Measurements from ENCODE around the gene GPATCH3. TPM values are rescaled to one million over a fixed set of nuclear protein-coding genes. Genes with fewer than 3 reads are reported as not detected.

GPATCH3 gene
- total and polyA plus RNA-seq, 10 donors: 13.3 to 25.8 (median 17.5) TPM

DNA sequence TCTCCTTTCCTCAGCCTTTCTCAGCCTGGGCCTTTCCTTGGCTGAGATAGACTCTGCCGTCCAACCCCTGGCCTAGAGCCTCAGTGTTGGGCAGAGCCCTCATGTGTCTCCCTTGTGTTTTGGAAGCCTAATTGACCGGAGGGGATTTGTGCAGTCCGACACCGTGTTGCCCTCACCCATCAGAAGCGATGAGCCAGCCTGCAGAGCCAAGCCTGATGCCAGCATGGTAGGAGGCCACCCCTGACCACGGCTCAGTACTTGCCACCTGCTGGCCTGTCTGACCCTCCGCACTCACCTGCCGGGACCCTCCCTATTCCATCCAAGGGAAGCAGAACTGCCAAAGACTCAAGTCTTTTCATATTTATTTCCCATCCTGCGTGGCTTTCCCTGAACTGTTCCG, 46.7 kb downstream of the GPATCH3 start:
- DNase-seq: no peak
- Histone ChIP-seq H3K36me3 (peaks cover 0 to 100% (median 88%) of the 10 kb centered on the region in 6 donors), H3K27me3 (replicated peaks in 1 of 7) (no peaks in the 10 kb centered on the region), H3K4me3 (no peak overlapping the region), H3K27ac (no peak overlapping the region), H3K4me1 (peaks cover 0 to 21% (median 2%) of the 10 kb centered on the region in 6 donors), H3K9me3 (no peaks in the 10 kb centered on the region)
- intact Hi-C loops (cut with DNase I; ENCODE audit: low total_unique reads): no loop called here
- WGBS, 5 donors: 95 to 98% (median 98%) methylated on average over 10 of the region's 10 CpGs
- TF ChIP-seq POLR2AphosphoS5 (IDR thresholded peaks at IDR 0.05) (peak in 1 of 3 donors; percentile 29), POLR2A (IDR thresholded peaks at IDR 0.05) (no peak)

- Histone ChIP-seq H3K36me3 (peaks cover 0 to 100% (median 91%) of the 10 kb centered on the region in 6 donors), H3K27ac (no peak overlapping the region), H3K9me3 (no peaks in the 10 kb centered on the region), H3K4me1 (peaks cover 0 to 21% (median 2%) of the 10 kb centered on the region in 6 donors), H3K27me3 (replicated peaks in 1 of 7) (no peaks in the 10 kb centered on the region), H3K4me3 (no peak overlapping the region)
- peak; percentile 91 for DNase-seq
- WGBS, 5 donors: 15 to 32% (median 31%) methylated on average over 3 of the region's 3 CpGs
- TF ChIP-seq POLR2AphosphoS5 (IDR thresholded peaks at IDR 0.05) (peak in 2 of 3 donors; percentile 23 to 58), POLR2A (IDR thresholded peaks at IDR 0.05) (no peak)
- TF ChIP-seq, protein P1, sequence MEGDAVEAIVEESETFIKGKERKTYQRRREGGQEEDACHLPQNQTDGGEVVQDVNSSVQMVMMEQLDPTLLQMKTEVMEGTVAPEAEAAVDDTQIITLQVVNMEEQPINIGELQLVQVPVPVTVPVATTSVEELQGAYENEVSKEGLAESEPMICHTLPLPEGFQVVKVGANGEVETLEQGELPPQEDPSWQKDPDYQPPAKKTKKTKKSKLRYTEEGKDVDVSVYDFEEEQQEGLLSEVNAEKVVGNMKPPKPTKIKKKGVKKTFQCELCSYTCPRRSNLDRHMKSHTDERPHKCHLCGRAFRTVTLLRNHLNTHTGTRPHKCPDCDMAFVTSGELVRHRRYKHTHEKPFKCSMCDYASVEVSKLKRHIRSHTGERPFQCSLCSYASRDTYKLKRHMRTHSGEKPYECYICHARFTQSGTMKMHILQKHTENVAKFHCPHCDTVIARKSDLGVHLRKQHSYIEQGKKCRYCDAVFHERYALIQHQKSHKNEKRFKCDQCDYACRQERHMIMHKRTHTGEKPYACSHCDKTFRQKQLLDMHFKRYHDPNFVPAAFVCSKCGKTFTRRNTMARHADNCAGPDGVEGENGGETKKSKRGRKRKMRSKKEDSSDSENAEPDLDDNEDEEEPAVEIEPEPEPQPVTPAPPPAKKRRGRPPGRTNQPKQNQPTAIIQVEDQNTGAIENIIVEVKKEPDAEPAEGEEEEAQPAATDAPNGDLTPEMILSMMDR (IDR thresholded peaks at IDR 0.05 in 8 of 11, conservative IDR thresholded peaks at IDR 0.05 in 3 of 11): peak; percentile 55 to 88 (median 85)
- intact Hi-C loops (cut with DNase I; ENCODE audit: low total_unique reads): no loop called here
Observed at GRCh38 chr1:26853156-26853555, 47.1 kb downstream of the GPATCH3 start.

- no peak overlapping the region for H3K27ac ChIP-seq
- no peak overlapping the region for H3K4me3 ChIP-seq
- no peaks in the 10 kb centered on the region for H3K27me3 ChIP-seq (replicated peaks in 1 of 7)
- DNase-seq: no peak
- TF ChIP-seq POLR2A (IDR thresholded peaks at IDR 0.05): no peak
- TF ChIP-seq, protein P1 (IDR thresholded peaks at IDR 0.05 in 8 of 11, conservative IDR thresholded peaks at IDR 0.05 in 3 of 11): no peak
- TF ChIP-seq POLR2AphosphoS5 (IDR thresholded peaks at IDR 0.05): no peak
- H3K9me3 ChIP-seq: no peaks in the 10 kb centered on the region
- H3K4me1 ChIP-seq: peaks cover 0 to 21% (median 2%) of the 10 kb centered on the region in 6 donors
- H3K36me3 ChIP-seq: peaks cover 0 to 100% (median 93%) of the 10 kb centered on the region in 6 donors
- 75 to 87% (median 82%) methylated on average over 9 of the region's 9 CpGs for WGBS, 5 donors
- intact Hi-C loops (cut with DNase I; ENCODE audit: low total_unique reads): no loop called here
Observed at GRCh38 chr1:26852701-26853100, 47.6 kb downstream of the GPATCH3 start.

DNA sequence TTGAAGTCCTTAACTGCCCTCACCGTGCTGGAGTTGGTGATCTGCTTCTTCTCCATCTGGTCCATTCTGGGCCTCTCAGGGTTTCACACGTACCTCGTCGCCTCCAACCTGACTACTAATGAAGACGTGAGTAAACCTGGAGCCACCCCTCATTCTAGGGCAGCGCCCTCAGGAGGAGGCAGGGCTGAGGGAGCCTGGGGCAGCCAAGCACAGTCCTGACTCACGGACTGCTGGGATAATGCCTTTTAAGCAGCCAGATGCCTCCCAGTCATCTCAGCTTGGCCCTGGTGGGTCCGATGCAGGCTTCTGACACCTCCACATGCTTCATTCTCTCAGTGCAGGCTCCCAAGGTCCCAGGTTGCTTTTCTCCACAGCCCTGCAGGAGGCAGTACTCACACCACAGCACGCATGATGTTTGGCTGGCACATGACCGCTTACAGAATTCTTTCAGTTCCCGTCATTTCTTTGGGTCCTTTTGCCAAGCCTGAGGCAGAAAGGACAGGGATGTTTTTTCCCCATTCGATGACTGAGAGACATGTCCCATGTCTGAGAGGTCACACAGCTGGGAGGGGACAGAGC, 49.1 kb downstream of the GPATCH3 start:
- H3K4me3 ChIP-seq: no peak overlapping the region
- TF ChIP-seq POLR2A (IDR thresholded peaks at IDR 0.05) (no peak), POLR2AphosphoS5 (IDR thresholded peaks at IDR 0.05) (no peak)
- TF ChIP-seq, protein P1 (IDR thresholded peaks at IDR 0.05 in 8 of 11, conservative IDR thresholded peaks at IDR 0.05 in 3 of 11): no peak
- no peak for DNase-seq
- H3K4me1 ChIP-seq: peaks cover 0 to 21% (median 2%) of the 10 kb centered on the region in 6 donors
- WGBS, 5 donors: 91 to 93% (median 92%) methylated on average over 12 of the region's 12 CpGs
- intact Hi-C loops (cut with DNase I; ENCODE audit: low total_unique reads): no loop called here
- H3K36me3 ChIP-seq: peaks cover 0 to 100% (median 95%) of the 10 kb centered on the region in 6 donors
- H3K9me3 ChIP-seq: no peaks in the 10 kb centered on the region
- H3K27ac ChIP-seq: no peak overlapping the region
- H3K27me3 ChIP-seq (replicated peaks in 1 of 7): no peaks in the 10 kb centered on the region
